ENCODE results near the gene CSK. TPM values are rescaled to one million over a fixed set of nuclear protein-coding genes. Genes with fewer than 3 reads are reported as not detected.

The CSK gene
- polyA plus RNA-seq, 1 experiment, result 25.3 TPM

GRCh38 chr15:74793135-74794028 lies 11.5 kb downstream of the CSK start:
- POLR2A ChIA-PET, result interaction anchor here (0.6 kb wide), 1 partner anchor 264 kb away, joined by 5 read pairs; no protein-coding TSS in a partner anchor
- DNase-seq (ENCODE audit: low read depth), result no peak

GRCh38 chr15:74794248-74794969 lies 12.5 kb downstream of the CSK start:
- CTCF ChIA-PET, result interaction anchor here (0.9 to 9.7 kb wide), 6 partner anchors 11 to 163 kb away, joined by 3 to 62 read pairs (median 4); partner anchors contain the start of gene CSK
- peaks cover 2% of the 10 kb centered on the region for H3K36me3 ChIP-seq (ENCODE audit: control insufficient read depth, insufficient read depth, low read length)
- no peak overlapping the region for H3K4me3 ChIP-seq (ENCODE audit: low read depth, low read length)
- no peak for TF ChIP-seq CTCF (IDR thresholded peaks at IDR 0.05; ENCODE audit: insufficient read depth, low read depth, low read length)
- POLR2A ChIA-PET, result no interaction called here
- H3K27me3 ChIP-seq (ENCODE audit: control insufficient read depth, insufficient read depth, low read length), result no peaks in the 10 kb centered on the region
- no peak for DNase-seq (ENCODE audit: low read depth)

More at GRCh38 chr15:74793135-74794028, 11.5 kb downstream of the CSK start:
- TF ChIP-seq CTCF (IDR thresholded peaks at IDR 0.05; ENCODE audit: insufficient read depth, low read depth, low read length), result peak; percentile 24; the same call in 1 of the 2 replicates
- Histone ChIP-seq H3K27me3 (ENCODE audit: control insufficient read depth, insufficient read depth, low read length) (no peaks in the 10 kb centered on the region), H3K4me3 (ENCODE audit: low read depth, low read length) (no peak overlapping the region), H3K36me3 (ENCODE audit: control insufficient read depth, insufficient read depth, low read length) (no peaks in the 10 kb centered on the region; the same call in 1 of the 2 replicates)
- CTCF ChIA-PET, result interaction anchor here (0.6 to 9.7 kb wide), 9 partner anchors 12 to 162 kb away, joined by 3 to 62 read pairs (median 4); partner anchors contain the start of gene CSK

- no peak for DNase-seq (ENCODE audit: low read depth)
- H3K36me3 ChIP-seq (ENCODE audit: control insufficient read depth, insufficient read depth, low read length), result peaks cover 6% of the 10 kb centered on the region
- H3K27me3 ChIP-seq (ENCODE audit: control insufficient read depth, insufficient read depth, low read length), result no peaks in the 10 kb centered on the region
- POLR2A ChIA-PET, result no interaction called here
- CTCF ChIA-PET, result interaction anchor here (1.2 to 9.7 kb wide), 4 partner anchors 10 to 163 kb away, joined by 3 to 62 read pairs (median 7); partner anchors contain the start of gene CSK
- no peak overlapping the region for H3K4me3 ChIP-seq (ENCODE audit: low read depth, low read length)
- no peak for TF ChIP-seq CTCF (IDR thresholded peaks at IDR 0.05; ENCODE audit: insufficient read depth, low read depth, low read length)
Observed at GRCh38 chr15:74794970-74795349, 13.1 kb downstream of the CSK start.

- POLR2A ChIA-PET, result no interaction called here
- no peak for DNase-seq (ENCODE audit: low read depth)
- Histone ChIP-seq H3K27me3 (ENCODE audit: control insufficient read depth, insufficient read depth, low read length) (no peaks in the 10 kb centered on the region), H3K36me3 (ENCODE audit: control insufficient read depth, insufficient read depth, low read length) (peaks cover 11% of the 10 kb centered on the region), H3K4me3 (ENCODE audit: low read depth, low read length) (no peak overlapping the region)
- TF ChIP-seq CTCF (IDR thresholded peaks at IDR 0.05; ENCODE audit: insufficient read depth, low read depth, low read length), result no peak
- CTCF ChIA-PET, result interaction anchor here (0.6 to 9.7 kb wide), 4 partner anchors 8 to 165 kb away, joined by 5 to 62 read pairs (median 10); partner anchors contain the start of gene CSK
Observed at GRCh38 chr15:74795966-74796625, 14.2 kb downstream of the CSK start.
